Fibroblast of mammary gland (primary cell): ENCODE data around the gene PHKB.
"Not testable (repeated sequence)": the region's sequence is repeated elsewhere in the genome, so short reads cannot be mapped to it uniquely, and the experiment has no call there.

Experiments used
- DNase-seq: peaks from one replicate; pipeline ENCODE4 v3.0.0-alpha.2; 2010; ENCODE audit warnings: low read depth
- H3K4me3 ChIP-seq: 2 replicates; pipeline ENCODE4 v1.5.1; 2011; ENCODE audit warnings: low read depth, mild to moderate bottlenecking, low read length, moderate library complexity; ENCODE audit not compliant: control insufficient read depth
- TF ChIP-seq, protein P1 (sequence below): conservative IDR thresholded peaks from 2 replicates; pipeline ENCODE4 v1.5.1; 2011; ENCODE audit warnings: low read depth, low read length, inconsistent platforms; ENCODE audit not compliant: control insufficient read depth, insufficient read depth

The PHKB gene

GRCh38 chr16:47553853-47554564, 92.9 kb downstream of the PHKB start:
- DNase-seq = no peak
- TF ChIP-seq, protein P1, sequence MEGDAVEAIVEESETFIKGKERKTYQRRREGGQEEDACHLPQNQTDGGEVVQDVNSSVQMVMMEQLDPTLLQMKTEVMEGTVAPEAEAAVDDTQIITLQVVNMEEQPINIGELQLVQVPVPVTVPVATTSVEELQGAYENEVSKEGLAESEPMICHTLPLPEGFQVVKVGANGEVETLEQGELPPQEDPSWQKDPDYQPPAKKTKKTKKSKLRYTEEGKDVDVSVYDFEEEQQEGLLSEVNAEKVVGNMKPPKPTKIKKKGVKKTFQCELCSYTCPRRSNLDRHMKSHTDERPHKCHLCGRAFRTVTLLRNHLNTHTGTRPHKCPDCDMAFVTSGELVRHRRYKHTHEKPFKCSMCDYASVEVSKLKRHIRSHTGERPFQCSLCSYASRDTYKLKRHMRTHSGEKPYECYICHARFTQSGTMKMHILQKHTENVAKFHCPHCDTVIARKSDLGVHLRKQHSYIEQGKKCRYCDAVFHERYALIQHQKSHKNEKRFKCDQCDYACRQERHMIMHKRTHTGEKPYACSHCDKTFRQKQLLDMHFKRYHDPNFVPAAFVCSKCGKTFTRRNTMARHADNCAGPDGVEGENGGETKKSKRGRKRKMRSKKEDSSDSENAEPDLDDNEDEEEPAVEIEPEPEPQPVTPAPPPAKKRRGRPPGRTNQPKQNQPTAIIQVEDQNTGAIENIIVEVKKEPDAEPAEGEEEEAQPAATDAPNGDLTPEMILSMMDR = no peak
- H3K4me3 ChIP-seq = no peak overlapping the region

DNA sequence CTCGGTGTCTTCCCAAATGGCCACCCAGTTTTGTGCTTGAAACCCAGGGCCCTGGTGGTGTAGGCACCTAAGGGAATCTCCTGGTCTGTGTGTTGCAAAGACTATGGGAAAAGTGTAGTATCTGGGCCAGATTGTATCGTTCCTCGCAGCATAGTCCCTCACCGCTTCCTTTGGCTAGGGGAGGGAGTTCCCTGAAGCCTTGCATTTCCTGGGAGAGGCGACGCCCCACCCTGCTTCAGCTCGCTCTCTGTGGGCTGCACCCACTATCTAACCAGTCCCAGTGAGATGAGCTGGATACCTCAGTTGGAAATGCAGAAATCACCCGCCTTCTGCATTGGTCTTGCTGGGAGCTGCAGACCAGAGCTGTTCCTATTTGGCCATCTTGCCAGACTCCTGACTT, 93.5 kb downstream of the PHKB start:
- DNase-seq, H3K4me3 ChIP-seq: not testable (repeated sequence)

DNA sequence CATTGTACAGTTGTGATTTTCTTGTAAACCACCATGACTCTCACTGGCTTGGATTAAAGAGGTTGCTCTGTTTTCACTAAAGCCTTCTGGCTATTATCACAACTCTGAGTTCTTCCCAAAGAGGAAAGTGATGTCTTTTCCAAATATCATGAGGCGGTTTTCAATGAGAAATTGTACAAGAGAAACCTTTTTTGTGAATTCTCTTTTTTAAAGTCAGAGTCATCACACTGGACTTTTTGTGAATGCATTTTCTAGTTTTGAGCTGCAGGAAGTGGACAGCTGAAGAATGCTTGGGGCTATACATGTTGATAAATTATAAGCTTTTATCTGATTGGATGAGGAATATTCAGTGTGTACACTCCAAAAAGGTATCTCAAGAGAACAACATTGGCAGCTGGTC, 100.2 kb downstream of the PHKB start:
- H3K4me3 ChIP-seq = no peak overlapping the region
- no peak for DNase-seq
- TF ChIP-seq, protein P1 = no peak

DNA sequence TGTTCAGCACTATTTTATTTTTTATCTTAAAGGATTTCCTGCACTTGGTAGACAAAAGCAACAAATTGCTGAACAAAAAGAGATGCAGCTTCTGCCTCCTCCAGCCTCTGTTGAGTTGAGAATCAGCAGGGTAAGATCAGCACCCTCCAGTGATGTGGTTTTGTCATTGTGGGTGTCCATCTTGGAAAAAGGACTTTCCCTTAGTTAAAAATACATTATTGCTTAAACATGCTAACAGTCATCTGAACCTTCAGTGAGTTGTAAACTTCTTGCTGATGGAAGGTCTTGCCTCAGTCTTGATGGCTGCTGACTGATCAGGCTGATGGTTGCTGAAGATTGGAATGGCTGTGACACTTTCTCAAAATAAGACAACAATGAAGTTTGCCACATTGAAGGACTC, 101.2 kb downstream of the PHKB start:
- H3K4me3 ChIP-seq = no peak overlapping the region
- no peak for DNase-seq
- TF ChIP-seq, protein P1 = no peak

DNA sequence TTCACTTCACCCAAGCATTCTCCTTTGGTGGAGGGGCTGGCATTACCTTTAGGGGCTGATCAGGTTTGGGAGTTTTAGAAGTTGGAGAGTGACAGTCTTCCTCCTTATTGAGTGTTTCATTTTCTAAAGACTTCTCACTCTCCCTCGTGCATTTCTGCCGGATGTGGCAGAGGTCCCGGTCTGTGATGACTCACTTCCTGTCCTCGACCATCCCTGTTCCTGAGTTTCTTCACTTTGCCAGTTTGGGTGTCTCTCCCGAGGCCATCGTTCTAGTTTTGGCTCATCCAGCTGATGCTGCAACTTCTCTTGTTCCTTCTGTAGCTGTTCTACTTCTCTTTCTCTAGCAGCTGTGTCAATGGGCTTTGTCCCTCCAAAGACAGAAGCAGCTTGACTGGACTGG, 104.3 kb downstream of the PHKB start:
- TF ChIP-seq, protein P1 = no peak
- H3K4me3 ChIP-seq = no peak overlapping the region
- DNase-seq = peak; percentile 81

DNA sequence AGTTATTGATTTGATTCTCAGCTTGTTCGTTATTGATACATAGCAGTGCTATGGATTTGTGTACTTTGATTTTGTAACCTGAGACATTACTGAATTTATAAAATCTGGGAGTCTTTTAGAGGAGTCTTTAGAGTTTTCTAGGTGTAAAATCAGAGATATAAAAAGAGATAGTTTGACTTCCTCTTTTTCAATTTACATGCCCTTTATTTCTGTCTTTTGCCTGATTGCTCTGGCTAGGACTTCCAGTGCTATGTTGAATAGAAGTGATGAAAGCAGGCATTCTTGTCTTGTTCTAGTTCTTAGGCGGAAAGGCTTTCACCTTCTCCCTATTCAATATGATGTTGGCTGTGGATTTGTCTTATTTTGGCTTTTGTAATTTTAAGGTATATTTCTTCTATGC, 106.2 kb downstream of the PHKB start:
- no peak overlapping the region for H3K4me3 ChIP-seq
- no peak for DNase-seq
- TF ChIP-seq, protein P1 = no peak

- no peak for DNase-seq
- H3K4me3 ChIP-seq = no peak overlapping the region
- TF ChIP-seq, protein P1 = no peak
Measured at GRCh38 chr16:47568351-47568750, 107.2 kb downstream of the PHKB start.
